ENCODE results near the gene EIF6. TPM values are rescaled to one million over a fixed set of nuclear protein-coding genes. Genes with fewer than 3 reads are reported as not detected.

The EIF6 gene
- total and polyA plus RNA-seq, 2 donors (not counting 1 experiment from before 2014, with no cell fraction given), result 74.1 to 81.2 TPM

- Histone ChIP-seq H3K9ac (ENCODE audit: low read length) (no peak overlapping the region), H3K4me2 (replicated peaks; ENCODE audit: low read depth, low read length, poor library complexity, severe bottlenecking) (no peak overlapping the region), H2AFZ (ENCODE audit: insufficient read depth, low read depth, low read length, poor library complexity, severe bottlenecking) (no peak overlapping the region), H3K4me3 (ENCODE audit: control extremely low read depth in 1 of 5, extremely low read depth in 1 of 5, insufficient read depth in 1 of 5, low read depth in 2 of 5, low read length in 4 of 5) (no peak overlapping the region), H3K27me3 (replicated peaks in 1 of 4; ENCODE audit: control extremely low read depth in 1 of 4, control insufficient read depth in 3 of 4, insufficient read depth in 4 of 4, low read length in 3 of 4) (no peaks in the 10 kb centered on the region), H4K20me1 (ENCODE audit: control insufficient read depth, insufficient read depth, low read length, poor library complexity, severe bottlenecking) (peaks cover 1% of the 10 kb centered on the region), H3K9me3 (ENCODE audit: control extremely low read depth in 1 of 3, control insufficient read depth in 2 of 3, insufficient read depth in 1 of 3, low read length in 2 of 3) (no peaks in the 10 kb centered on the region), H3K4me1 (ENCODE audit: control insufficient read depth in 2 of 2, insufficient read depth in 2 of 2, low read length in 2 of 2) (peaks cover 14 to 21% of the 10 kb centered on the region in 2 donors), H3K27ac (ENCODE audit: low read length in 2 of 2) (peak overlapping the region in 1 of 2 donors; percentile 0), H3K36me3 (replicated peaks in 1 of 2; ENCODE audit: control extremely low read depth in 1 of 2, control insufficient read depth in 1 of 2, extremely low read depth in 1 of 2, insufficient read depth in 2 of 2, low read length in 1 of 2) (peaks cover under 1 to 43% of the 10 kb centered on the region in 2 experiments), H3K79me2 (ENCODE audit: control insufficient read depth, insufficient read depth, low read length) (peaks cover 46% of the 10 kb centered on the region)
- Mint-ChIP-seq H3K27me3 (no peaks in the 10 kb centered on the region), H3K4me3 (no peak overlapping the region), H3K27ac (no peak overlapping the region), H3K4me1 (peaks cover 11% of the 10 kb centered on the region), H3K9me3 (ENCODE audit: insufficient read depth) (no peaks in the 10 kb centered on the region)
- no peak for ATAC-seq (ENCODE audit: low read depth)
- no peak for TF ChIP-seq EZH2 (IDR thresholded peaks at IDR 0.05; ENCODE audit: borderline replicate concordance, insufficient read depth, low read depth, low read length, poor library complexity, severe bottlenecking)
- TF ChIP-seq, protein P1, sequence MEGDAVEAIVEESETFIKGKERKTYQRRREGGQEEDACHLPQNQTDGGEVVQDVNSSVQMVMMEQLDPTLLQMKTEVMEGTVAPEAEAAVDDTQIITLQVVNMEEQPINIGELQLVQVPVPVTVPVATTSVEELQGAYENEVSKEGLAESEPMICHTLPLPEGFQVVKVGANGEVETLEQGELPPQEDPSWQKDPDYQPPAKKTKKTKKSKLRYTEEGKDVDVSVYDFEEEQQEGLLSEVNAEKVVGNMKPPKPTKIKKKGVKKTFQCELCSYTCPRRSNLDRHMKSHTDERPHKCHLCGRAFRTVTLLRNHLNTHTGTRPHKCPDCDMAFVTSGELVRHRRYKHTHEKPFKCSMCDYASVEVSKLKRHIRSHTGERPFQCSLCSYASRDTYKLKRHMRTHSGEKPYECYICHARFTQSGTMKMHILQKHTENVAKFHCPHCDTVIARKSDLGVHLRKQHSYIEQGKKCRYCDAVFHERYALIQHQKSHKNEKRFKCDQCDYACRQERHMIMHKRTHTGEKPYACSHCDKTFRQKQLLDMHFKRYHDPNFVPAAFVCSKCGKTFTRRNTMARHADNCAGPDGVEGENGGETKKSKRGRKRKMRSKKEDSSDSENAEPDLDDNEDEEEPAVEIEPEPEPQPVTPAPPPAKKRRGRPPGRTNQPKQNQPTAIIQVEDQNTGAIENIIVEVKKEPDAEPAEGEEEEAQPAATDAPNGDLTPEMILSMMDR (IDR thresholded peaks at IDR 0.05), result no peak
- CTCF ChIA-PET, result interaction anchor here (1.0 kb wide), 1 partner anchor 439 kb away, joined by 4 read pairs; no protein-coding TSS in a partner anchor
- POLR2A ChIA-PET, result no interaction called here
- DNase-seq, result no peak
- intact Hi-C loops (cut with micrococcal nuclease), result no loop called here
- 97% methylated on average over 24 of the region's 24 CpGs for WGBS (ENCODE audit: insufficient coverage)
Observed at GRCh38 chr20:35274172-35275092, 10.1 kb downstream of the EIF6 start.

Measured in B cell (primary cell).